B cell (primary cell): ENCODE results near the gene TMC3. TPM values are rescaled to one million over a fixed set of nuclear protein-coding genes. Genes with fewer than 3 reads are reported as not detected.

Source experiments
- ATAC-seq: fragments of 200-7000 bp; cut with Tn5 transposase; one replicate; pipeline ENCODE4 v1.10.0; 2021; ENCODE audit warnings: low read depth, mild to moderate bottlenecking, moderate number of reproducible peaks, moderate library complexity
- CTCF ChIA-PET: fragments of 350-600 bp; sonication (Branson Sonifier 250); formaldehyde crosslinking; loops from one replicate; lab custom pipeline; 2021; ENCODE audit warnings: antibody characterized with exemption, inconsistent platforms; lab: Charles Lee
- POLR2A ChIA-PET: fragments of 350-600 bp; sonication (Branson Sonifier 250); formaldehyde crosslinking; loops from one replicate; lab custom pipeline; 2021; ENCODE audit warnings: antibody characterized with exemption; lab: Charles Lee
- DNase-seq: peaks from one replicate; pipeline ENCODE4 v3.0.0; 2013
- H2AFZ ChIP-seq: 2 replicates; pipeline ENCODE4 v1.6.1; 2012; ENCODE audit warnings: mild to moderate bottlenecking, low read depth, low read length; ENCODE audit not compliant: insufficient read depth, poor library complexity, severe bottlenecking
- H3K27ac ChIP-seq, 2 donors: 1 replicate in 1 of 2; 2 replicates in 1 of 2; pipeline ENCODE4 v1.5.1; 2012 to 2013; ENCODE audit warnings: low read length in 2 of 2, mild to moderate bottlenecking in 2 of 2, moderate library complexity in 1 of 2
- H3K27me3 ChIP-seq, 4 experiments: fragments of 200-600 bp in 1 of 4; sonication (generic) in 1 of 4; replicated peaks in 1 of 4; 1 replicate in 2 of 4; 2 replicates in 2 of 4; pipeline versions ENCODE4 v1.6.1 to v1.7.0; 2013 to 2016; ENCODE audit warnings: low read length in 3 of 4, mild to moderate bottlenecking in 2 of 4, mixed read lengths in 1 of 4, moderate library complexity in 1 of 4; ENCODE audit not compliant: insufficient read depth in 4 of 4, control insufficient read depth in 3 of 4; ENCODE audit errors: control extremely low read depth in 1 of 4
- H3K36me3 ChIP-seq, 2 experiments: replicated peaks in 1 of 2; 1 replicate in 1 of 2; 2 replicates in 1 of 2; pipeline versions ENCODE4 v1.6.1 to v1.7.1; 2013; ENCODE audit warnings: low read length in 1 of 2; ENCODE audit not compliant: insufficient read depth in 2 of 2, control insufficient read depth in 1 of 2; ENCODE audit errors: control extremely low read depth in 1 of 2, extremely low read depth in 1 of 2
- H3K4me1 ChIP-seq, 2 donors: fragments of 200-600 bp in 1 of 2; sonication (generic) in 1 of 2; 1 replicate in 1 of 2; 2 replicates in 1 of 2; pipeline versions ENCODE4 v1.5.1 to v1.6.1; 2013 to 2017; ENCODE audit warnings: low read length in 2 of 2; ENCODE audit not compliant: control insufficient read depth in 2 of 2, insufficient read depth in 2 of 2
- H3K4me2 ChIP-seq: replicated peaks from 2 replicates; pipeline ENCODE3; 2012; ENCODE audit warnings: mild to moderate bottlenecking, low read depth, low read length; ENCODE audit not compliant: poor library complexity, severe bottlenecking
- H3K4me3 ChIP-seq, 5 experiments: fragments of 200-600 bp in 1 of 5; sonication (generic) in 1 of 5; 1 replicate in 3 of 5; 2 replicates in 2 of 5; pipeline versions ENCODE4 v1.5.1 to v1.7.0; 2011 to 2016; ENCODE audit warnings: low read length in 4 of 5, mild to moderate bottlenecking in 4 of 5, low read depth in 2 of 5, control low read depth in 1 of 5, moderate library complexity in 1 of 5; ENCODE audit not compliant: insufficient read depth in 1 of 5; ENCODE audit errors: control extremely low read depth in 1 of 5, extremely low read depth in 1 of 5
- H3K79me2 ChIP-seq: fragments of 200-600 bp; sonication (generic); one replicate; pipeline ENCODE4 v1.6.0; 2016; ENCODE audit warnings: low read length; ENCODE audit not compliant: control insufficient read depth, insufficient read depth
- H3K9ac ChIP-seq: fragments of 200-600 bp; sonication (generic); 2 replicates; pipeline ENCODE4 v1.6.1; 2017; ENCODE audit warnings: mild to moderate bottlenecking, low read length, moderate library complexity
- H3K9me3 ChIP-seq, 3 donors: one replicate each; pipeline versions ENCODE4 v1.6.1 to v1.7.1; 2013; ENCODE audit warnings: low read length in 2 of 3; ENCODE audit not compliant: control insufficient read depth in 2 of 3, insufficient read depth in 1 of 3; ENCODE audit errors: control extremely low read depth in 1 of 3
- H4K20me1 ChIP-seq: 2 replicates; pipeline ENCODE4 v1.6.0; 2012; ENCODE audit warnings: mild to moderate bottlenecking, low read length; ENCODE audit not compliant: insufficient read depth, control insufficient read depth, poor library complexity, severe bottlenecking
- H3K27ac Mint-ChIP-seq: one replicate; pipeline ENCODE4 v1.8.0; 2021; ENCODE audit warnings: mixed read lengths
- H3K27me3 Mint-ChIP-seq: one replicate; pipeline ENCODE4 v1.8.0; 2021; ENCODE audit warnings: mixed read lengths
- H3K4me1 Mint-ChIP-seq: one replicate; pipeline ENCODE4 v1.8.0; 2021; ENCODE audit warnings: mixed read lengths
- H3K4me3 Mint-ChIP-seq: one replicate; pipeline ENCODE4 v1.8.0; 2021; ENCODE audit warnings: mixed read lengths
- H3K9me3 Mint-ChIP-seq: one replicate; pipeline ENCODE4 v1.8.0; 2022; ENCODE audit warnings: mixed read lengths; ENCODE audit not compliant: insufficient read depth
- CTCF ChIP-seq: fragments of 200-600 bp; IDR thresholded peaks from one replicate; pipeline ENCODE4 v1.8.0; 2022; ENCODE audit warnings: antibody characterized with exemption, mild to moderate bottlenecking
- EZH2 ChIP-seq: IDR thresholded peaks from 2 replicates; pipeline ENCODE4 v1.6.1; 2012; ENCODE audit warnings: borderline replicate concordance, low read depth, mild to moderate bottlenecking, moderate library complexity, low read length; ENCODE audit not compliant: insufficient read depth, poor library complexity, severe bottlenecking
- WGBS: methylation state at CpG from one replicate; pipeline ENCODE4 v1.1.5; 2013; ENCODE audit warnings: missing lambda C conversion rate; ENCODE audit not compliant: insufficient coverage; 5-methylcytosine and 5-hydroxymethylcytosine counted together
- intact Hi-C: fragments of 100-400 bp; cut with micrococcal nuclease; formaldehyde crosslinking; loops from one replicate; pipeline ENCODE4 v1.10.0; 2022
- polyA plus RNA-seq: library from polyadenylated mRNA; depleted of rRNA; stranded (reverse); fragments of >200 nt; gene quantifications from 2 replicates; pipeline ENCODE4 v1.2.3, GENCODE V29; 2012
- total RNA-seq, 2 donors: library from RNA; stranded (reverse); fragments of 120-200 nt in 1 of 2; gene quantifications; 1 replicate in 1 of 2; 2 replicates in 1 of 2; pipeline versions ENCODE4 v1.2.3 to v1.2.4, GENCODE V29; 2013 to 2022

The TMC3 gene
- total and polyA plus RNA-seq, 2 donors (not counting 1 experiment from before 2014, with no cell fraction given): not detected

- Histone ChIP-seq H2AFZ (no peak overlapping the region), H3K9ac (no peak overlapping the region), H4K20me1 (no peaks in the 10 kb centered on the region), H3K9me3 (peaks cover 0 to 5% (median 0%) of the 10 kb centered on the region in 3 donors), H3K27ac (no peak overlapping the region), H3K4me1 (no peaks in the 10 kb centered on the region), H3K79me2 (no peaks in the 10 kb centered on the region), H3K27me3 (peaks cover 0 to 2% (median 0%) of the 10 kb centered on the region in 4 experiments), H3K4me2 (no peak overlapping the region), H3K36me3 (no peaks in the 10 kb centered on the region), H3K4me3 (no peak overlapping the region)
- Mint-ChIP-seq H3K27me3 (peaks cover 4% of the 10 kb centered on the region), H3K4me3 (no peak overlapping the region), H3K27ac (no peak overlapping the region), H3K4me1 (no peaks in the 10 kb centered on the region), H3K9me3 (peaks cover 2% of the 10 kb centered on the region)
- 80% methylated on average over 1 of the region's 2 CpGs for WGBS
- DNase-seq (no peak), ATAC-seq (no peak)
- ChIA-PET POLR2A (no interaction called here), CTCF (interaction anchor here (0.5 kb wide), 1 partner anchor 401 kb away, joined by 5 read pairs; no protein-coding TSS in a partner anchor)
- intact Hi-C loops: no loop called here
- TF ChIP-seq EZH2 (no peak), CTCF (no peak)
Measured at GRCh38 chr15:81380668-81381067, 6.7 kb upstream of the TMC3 start.

GRCh38 chr15:81380203-81380602, 6.2 kb upstream of the TMC3 start:
- Histone ChIP-seq H3K79me2 (no peaks in the 10 kb centered on the region), H2AFZ (no peak overlapping the region), H3K9me3 (peaks cover 0 to 5% (median 0%) of the 10 kb centered on the region in 3 donors), H3K36me3 (no peaks in the 10 kb centered on the region), H3K9ac (no peak overlapping the region), H3K4me2 (no peak overlapping the region), H3K4me3 (no peak overlapping the region), H3K4me1 (no peaks in the 10 kb centered on the region), H4K20me1 (no peaks in the 10 kb centered on the region), H3K27ac (no peak overlapping the region), H3K27me3 (peaks cover 0 to 2% (median 0%) of the 10 kb centered on the region in 4 experiments)
- TF ChIP-seq CTCF (no peak), EZH2 (no peak)
- POLR2A ChIA-PET: no interaction called here
- H3K27ac Mint-ChIP-seq: no peak overlapping the region
- CTCF ChIA-PET: interaction anchor here (0.5 kb wide), 1 partner anchor 402 kb away, joined by 5 read pairs; no protein-coding TSS in a partner anchor
- intact Hi-C loops: no loop called here
- H3K9me3 Mint-ChIP-seq: peaks cover 2% of the 10 kb centered on the region
- no peak overlapping the region for H3K4me3 Mint-ChIP-seq
- WGBS: no CpG with 5 or more reads among the region's 3 CpGs
- H3K4me1 Mint-ChIP-seq: no peaks in the 10 kb centered on the region
- peaks cover 4% of the 10 kb centered on the region for H3K27me3 Mint-ChIP-seq
- DNase-seq (no peak), ATAC-seq (no peak)
